Hepatocyte (in vitro differentiated cells): ENCODE data around the gene CENPP. TPM values are rescaled to one million over a fixed set of nuclear protein-coding genes. Genes with fewer than 3 reads are reported as not detected.

ENCODE experiments used
- DNase-seq: peaks from one replicate; pipeline ENCODE4 v3.0.0-alpha.2; 2016; ENCODE audit warnings: low spot score
- H2AFZ ChIP-seq: fragments of 200-600 bp; sonication (generic); 2 replicates; pipeline ENCODE4 v1.6.0; 2016; ENCODE audit warnings: antibody characterized with exemption, mild to moderate bottlenecking
- H3K27ac ChIP-seq: fragments of 200-600 bp; sonication (generic); 2 replicates; pipeline ENCODE4 v1.5.1; 2016; ENCODE audit warnings: mild to moderate bottlenecking
- H3K27me3 ChIP-seq: fragments of 200-600 bp; sonication (generic); 2 replicates; pipeline ENCODE4 v1.6.1; 2016
- H3K36me3 ChIP-seq: fragments of 200-600 bp; sonication (generic); replicated peaks from 2 replicates; pipeline ENCODE4 v1.5.1; 2016; ENCODE audit warnings: low read depth; ENCODE audit not compliant: insufficient read depth
- H3K4me1 ChIP-seq: fragments of 200-600 bp; sonication (generic); 2 replicates; pipeline ENCODE4 v1.5.1; 2016; ENCODE audit warnings: mild to moderate bottlenecking, moderate library complexity; ENCODE audit not compliant: insufficient read depth
- H3K4me2 ChIP-seq: fragments of 200-600 bp; sonication (generic); 2 replicates; pipeline ENCODE4 v1.6.0; 2016
- H3K4me3 ChIP-seq: fragments of 200-600 bp; sonication (generic); 2 replicates; pipeline ENCODE4 v1.5.1; 2016; ENCODE audit warnings: mild to moderate bottlenecking
- H3K79me2 ChIP-seq: fragments of 200-600 bp; sonication (generic); 2 replicates; pipeline ENCODE4 v1.6.0; 2017; ENCODE audit warnings: mild to moderate bottlenecking
- H3K9me2 ChIP-seq: fragments of 200-600 bp; sonication (generic); replicated peaks from 2 replicates; pipeline ENCODE4 v1.6.0; 2017; ENCODE audit warnings: mild to moderate bottlenecking; ENCODE audit not compliant: insufficient read depth
- H3K9me3 ChIP-seq: fragments of 200-600 bp; sonication (generic); 2 replicates; pipeline ENCODE4 v1.5.1; 2016; ENCODE audit warnings: low read depth, mild to moderate bottlenecking
- H4K20me1 ChIP-seq: fragments of 200-600 bp; sonication (generic); 2 replicates; pipeline ENCODE4 v1.6.0; 2016; ENCODE audit warnings: mild to moderate bottlenecking; ENCODE audit not compliant: insufficient read depth, poor library complexity, severe bottlenecking
- EZH2 ChIP-seq: fragments of 200-600 bp; sonication (generic); IDR thresholded peaks from 2 replicates; pipeline ENCODE4 v1.6.1; 2016; ENCODE audit warnings: antibody characterized with exemption, mild to moderate bottlenecking, borderline replicate concordance
- EZH2phosphoT487 ChIP-seq: fragments of 200-600 bp; sonication (generic); IDR thresholded peaks from one replicate; pipeline ENCODE4 v1.6.1; 2018; ENCODE audit warnings: antibody characterized with exemption, mild to moderate bottlenecking, low read depth, moderate library complexity; ENCODE audit not compliant: unreplicated experiment, severe bottlenecking
- WGBS: methylation state at CpG from one replicate; pipeline ENCODE4 v1.1.6; 2016; ENCODE audit warnings: low lambda C conversion rate; ENCODE audit errors: missing lambda C conversion rate; 5-methylcytosine and 5-hydroxymethylcytosine counted together
- polyA plus RNA-seq: library from polyadenylated mRNA; unstranded; fragments of >200 nt; fragmentation: Nextera tagmentation; extraction: Ambion mirVana; gene quantifications from 2 replicates; pipeline ENCODE4 v1.2.1, GENCODE V29; 2016
- total RNA-seq: library from RNA; depleted of rRNA; stranded (reverse); fragments of >200 nt; gene quantifications from 2 replicates; pipeline ENCODE4 v1.2.3, GENCODE V29; 2014
- TF ChIP-seq, protein P1 (sequence below): fragments of 200-600 bp; sonication (generic); IDR thresholded peaks from 2 replicates; pipeline ENCODE4 v1.5.1; 2016; ENCODE audit warnings: antibody characterized with exemption, mild to moderate bottlenecking; ENCODE audit not compliant: poor library complexity

The CENPP gene
- total and polyA plus RNA-seq, 2 experiments from 2014 or later: 5.1 to 5.9 TPM

GRCh38 chr9:92655366-92655765 lies 329.6 kb downstream of the CENPP start:
- Histone ChIP-seq H3K27ac (no peak overlapping the region), H3K27me3 (no peaks in the 10 kb centered on the region), H3K4me3 (no peak overlapping the region), H3K79me2 (peaks cover 18% of the 10 kb centered on the region), H2AFZ (no peak overlapping the region), H3K4me2 (no peak overlapping the region), H4K20me1 (no peaks in the 10 kb centered on the region), H3K36me3 (no peaks in the 10 kb centered on the region), H3K9me2 (no peaks in the 10 kb centered on the region), H3K4me1 (no peaks in the 10 kb centered on the region), H3K9me3 (no peaks in the 10 kb centered on the region)
- TF ChIP-seq, protein P1, sequence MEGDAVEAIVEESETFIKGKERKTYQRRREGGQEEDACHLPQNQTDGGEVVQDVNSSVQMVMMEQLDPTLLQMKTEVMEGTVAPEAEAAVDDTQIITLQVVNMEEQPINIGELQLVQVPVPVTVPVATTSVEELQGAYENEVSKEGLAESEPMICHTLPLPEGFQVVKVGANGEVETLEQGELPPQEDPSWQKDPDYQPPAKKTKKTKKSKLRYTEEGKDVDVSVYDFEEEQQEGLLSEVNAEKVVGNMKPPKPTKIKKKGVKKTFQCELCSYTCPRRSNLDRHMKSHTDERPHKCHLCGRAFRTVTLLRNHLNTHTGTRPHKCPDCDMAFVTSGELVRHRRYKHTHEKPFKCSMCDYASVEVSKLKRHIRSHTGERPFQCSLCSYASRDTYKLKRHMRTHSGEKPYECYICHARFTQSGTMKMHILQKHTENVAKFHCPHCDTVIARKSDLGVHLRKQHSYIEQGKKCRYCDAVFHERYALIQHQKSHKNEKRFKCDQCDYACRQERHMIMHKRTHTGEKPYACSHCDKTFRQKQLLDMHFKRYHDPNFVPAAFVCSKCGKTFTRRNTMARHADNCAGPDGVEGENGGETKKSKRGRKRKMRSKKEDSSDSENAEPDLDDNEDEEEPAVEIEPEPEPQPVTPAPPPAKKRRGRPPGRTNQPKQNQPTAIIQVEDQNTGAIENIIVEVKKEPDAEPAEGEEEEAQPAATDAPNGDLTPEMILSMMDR: no peak
- TF ChIP-seq EZH2phosphoT487: no peak
- TF ChIP-seq EZH2: no peak
- DNase-seq: no peak
- 95% methylated on average over 7 of the region's 7 CpGs for WGBS

DNA sequence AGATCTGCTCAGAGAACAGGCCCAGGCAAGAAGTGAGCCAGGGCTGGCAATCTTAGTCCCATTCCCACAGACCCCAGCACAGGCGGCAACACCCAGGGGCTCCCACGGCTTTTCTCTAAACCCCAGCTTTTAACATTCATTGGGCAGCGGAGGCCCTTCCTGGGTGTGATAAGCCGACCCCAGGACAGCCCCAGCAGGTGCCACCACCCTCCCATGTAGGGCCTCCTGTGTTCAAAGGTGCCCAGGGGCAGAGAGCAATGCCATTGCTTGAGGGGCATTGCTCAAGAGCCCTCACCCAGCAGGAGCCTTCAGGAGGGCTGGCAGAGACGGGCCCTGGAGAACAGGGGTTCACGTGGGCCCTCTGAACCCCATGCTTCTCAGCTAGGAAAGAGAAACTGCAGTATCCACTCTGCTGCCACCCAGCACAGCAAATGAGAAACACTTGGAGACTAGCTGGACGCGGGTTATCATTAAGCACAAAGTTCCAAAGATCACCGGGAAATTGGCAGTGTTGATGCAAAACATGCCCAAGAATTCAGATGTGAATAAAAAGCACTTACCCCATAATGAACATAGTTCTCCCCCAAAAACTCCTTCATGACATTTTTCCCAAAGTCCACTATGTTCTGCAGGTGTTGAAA lies 330.3 kb downstream of the CENPP start:
- WGBS: 96% methylated on average over 9 of the region's 9 CpGs
- DNase-seq: no peak
- H3K4me3 ChIP-seq: no peak overlapping the region

DNA sequence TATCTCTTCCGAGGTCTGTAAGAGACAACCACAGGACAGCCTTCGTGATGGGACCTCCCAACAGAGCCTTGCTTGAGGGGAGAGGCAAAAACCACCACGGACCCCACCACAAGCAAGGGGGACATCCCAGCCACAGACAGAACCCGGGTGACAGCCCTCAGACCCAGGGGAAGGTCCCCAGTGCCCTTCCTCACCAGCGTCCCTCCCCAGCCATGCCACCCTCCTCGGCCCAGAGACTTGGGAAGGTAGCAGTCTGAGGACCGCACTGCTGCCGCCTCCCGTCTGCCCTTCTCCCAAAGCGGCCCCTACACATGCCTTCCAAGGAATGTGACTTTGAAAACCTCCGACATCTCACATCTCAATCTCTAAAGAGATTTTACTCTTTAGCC lies 330.8 kb downstream of the CENPP start:
- H4K20me1 ChIP-seq: no peaks in the 10 kb centered on the region
- no peaks in the 10 kb centered on the region for H3K4me1 ChIP-seq
- H3K4me3 ChIP-seq: no peak overlapping the region
- H3K9me2 ChIP-seq: no peaks in the 10 kb centered on the region
- no peak overlapping the region for H2AFZ ChIP-seq
- H3K27ac ChIP-seq: no peak overlapping the region
- TF ChIP-seq EZH2phosphoT487 (no peak), EZH2 (no peak)
- TF ChIP-seq, protein P1: no peak
- no peaks in the 10 kb centered on the region for H3K27me3 ChIP-seq
- no peak for DNase-seq
- no peaks in the 10 kb centered on the region for H3K9me3 ChIP-seq
- 94% methylated on average over 11 of the region's 11 CpGs for WGBS
- H3K79me2 ChIP-seq: peaks cover 30% of the 10 kb centered on the region
- no peaks in the 10 kb centered on the region for H3K36me3 ChIP-seq
- H3K4me2 ChIP-seq: no peak overlapping the region

More for the DNA sequence above, 330.3 kb downstream of the CENPP start:
- Histone ChIP-seq H3K27me3 (no peaks in the 10 kb centered on the region), H3K36me3 (no peaks in the 10 kb centered on the region), H4K20me1 (no peaks in the 10 kb centered on the region), H2AFZ (no peak overlapping the region), H3K4me1 (no peaks in the 10 kb centered on the region), H3K27ac (no peak overlapping the region), H3K79me2 (peaks cover 25% of the 10 kb centered on the region), H3K4me2 (no peak overlapping the region), H3K9me3 (no peaks in the 10 kb centered on the region), H3K9me2 (no peaks in the 10 kb centered on the region)
- TF ChIP-seq EZH2 (no peak), EZH2phosphoT487 (no peak)
- TF ChIP-seq, protein P1: no peak
